ENCODE measurements around the gene OTUB2. TPM values are rescaled to one million over a fixed set of nuclear protein-coding genes. Genes with fewer than 3 reads are reported as not detected.

Gene OTUB2
- total RNA-seq, 4 donors from 2014 or later = 0.11 TPM; not detected in 3

DNA sequence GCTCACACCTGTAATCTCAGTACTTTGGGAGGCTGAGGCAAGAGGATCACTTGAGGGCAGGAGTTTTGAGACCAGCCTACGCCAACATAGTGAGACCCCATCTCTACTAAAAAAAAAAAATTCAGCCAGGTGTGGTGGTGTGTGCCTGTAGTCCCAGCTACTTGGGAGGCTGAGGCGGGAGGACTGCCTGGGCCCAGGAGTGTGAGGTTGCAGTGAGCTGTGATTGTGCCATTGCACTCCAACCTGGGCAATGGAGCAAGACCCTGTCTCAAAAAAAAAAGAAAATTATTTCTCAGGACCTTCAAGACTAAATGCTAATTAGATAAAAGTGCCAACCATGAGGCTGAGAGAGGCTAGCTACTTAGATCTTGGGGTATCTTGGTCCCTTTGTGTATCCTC lies 23.5 kb downstream of the OTUB2 start:
- DNase-seq (no peak), ATAC-seq (no peak)
- no peaks in the 10 kb centered on the region for H3K27me3 ChIP-seq
- intact Hi-C loops (cut with DNase I; ENCODE audit: low total_unique reads) = no loop called here
- TF ChIP-seq, protein P1, sequence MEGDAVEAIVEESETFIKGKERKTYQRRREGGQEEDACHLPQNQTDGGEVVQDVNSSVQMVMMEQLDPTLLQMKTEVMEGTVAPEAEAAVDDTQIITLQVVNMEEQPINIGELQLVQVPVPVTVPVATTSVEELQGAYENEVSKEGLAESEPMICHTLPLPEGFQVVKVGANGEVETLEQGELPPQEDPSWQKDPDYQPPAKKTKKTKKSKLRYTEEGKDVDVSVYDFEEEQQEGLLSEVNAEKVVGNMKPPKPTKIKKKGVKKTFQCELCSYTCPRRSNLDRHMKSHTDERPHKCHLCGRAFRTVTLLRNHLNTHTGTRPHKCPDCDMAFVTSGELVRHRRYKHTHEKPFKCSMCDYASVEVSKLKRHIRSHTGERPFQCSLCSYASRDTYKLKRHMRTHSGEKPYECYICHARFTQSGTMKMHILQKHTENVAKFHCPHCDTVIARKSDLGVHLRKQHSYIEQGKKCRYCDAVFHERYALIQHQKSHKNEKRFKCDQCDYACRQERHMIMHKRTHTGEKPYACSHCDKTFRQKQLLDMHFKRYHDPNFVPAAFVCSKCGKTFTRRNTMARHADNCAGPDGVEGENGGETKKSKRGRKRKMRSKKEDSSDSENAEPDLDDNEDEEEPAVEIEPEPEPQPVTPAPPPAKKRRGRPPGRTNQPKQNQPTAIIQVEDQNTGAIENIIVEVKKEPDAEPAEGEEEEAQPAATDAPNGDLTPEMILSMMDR (IDR thresholded peaks at IDR 0.05 in 4 of 5, conservative IDR thresholded peaks at IDR 0.05 in 1 of 5) = no peak
- no peak for TF ChIP-seq POLR2A (IDR thresholded peaks at IDR 0.05)
- in situ Hi-C loops (cut with MboI; ENCODE audit: low sequenced_read_pairs in 4 of 4) = no loop called here
- H3K9me3 ChIP-seq = no peaks in the 10 kb centered on the region
- no peak overlapping the region for H3K4me3 ChIP-seq
- peaks cover 18 to 24% of the 10 kb centered on the region in 2 donors for H3K4me1 ChIP-seq
- peaks cover 2 to 72% of the 10 kb centered on the region in 2 donors for H3K36me3 ChIP-seq
- H3K27ac ChIP-seq = no peak overlapping the region

DNA sequence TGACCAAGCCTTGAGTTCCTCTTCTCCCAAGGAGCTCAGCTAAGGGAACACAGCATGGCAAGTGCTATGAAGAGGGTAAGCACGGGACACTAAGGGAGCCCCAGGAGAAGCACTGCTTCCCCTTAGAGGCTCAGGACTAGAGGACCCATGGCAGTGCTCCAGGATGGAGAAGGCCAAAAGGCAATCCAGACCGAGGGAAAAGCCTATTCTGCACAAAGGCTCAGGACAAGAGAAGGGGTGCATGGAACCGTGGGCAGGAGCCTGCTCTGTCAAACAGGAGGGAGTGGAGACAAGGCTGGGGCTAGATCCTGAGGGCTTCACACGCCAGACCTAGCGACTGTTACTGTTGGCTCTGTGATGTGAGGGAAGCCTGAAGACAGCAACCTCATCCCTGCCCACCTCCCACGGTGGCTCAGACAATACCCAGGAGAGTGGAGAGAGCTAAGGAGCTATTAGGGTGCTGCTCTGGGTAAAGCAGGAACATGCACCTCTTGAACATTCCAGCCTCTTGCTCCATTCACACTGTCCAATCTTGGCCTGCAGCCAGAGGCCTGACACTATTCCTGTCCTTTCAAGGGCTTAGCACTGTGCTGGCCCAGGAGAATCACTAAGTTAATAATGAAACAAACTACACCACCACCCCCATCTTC lies 24.2 kb downstream of the OTUB2 start:
- intact Hi-C loops (cut with DNase I; ENCODE audit: low total_unique reads) (no loop called here), in situ Hi-C loops (cut with MboI; ENCODE audit: low sequenced_read_pairs in 4 of 4) (no loop called here)
- no peaks in the 10 kb centered on the region for H3K27me3 ChIP-seq
- H3K4me1 ChIP-seq = peaks cover 18 to 24% of the 10 kb centered on the region in 2 donors
- ATAC-seq = peak in 1 of 2 donors; percentile 58
- H3K36me3 ChIP-seq = peaks cover 2 to 80% of the 10 kb centered on the region in 2 donors
- no peak overlapping the region for H3K27ac ChIP-seq
- peak in 1 of 2 donors; percentile 50 for DNase-seq
- no peak overlapping the region for H3K4me3 ChIP-seq
- TF ChIP-seq, protein P1 (IDR thresholded peaks at IDR 0.05 in 4 of 5, conservative IDR thresholded peaks at IDR 0.05 in 1 of 5) = no peak
- no peak for TF ChIP-seq POLR2A (IDR thresholded peaks at IDR 0.05)
- H3K9me3 ChIP-seq = no peaks in the 10 kb centered on the region

DNA sequence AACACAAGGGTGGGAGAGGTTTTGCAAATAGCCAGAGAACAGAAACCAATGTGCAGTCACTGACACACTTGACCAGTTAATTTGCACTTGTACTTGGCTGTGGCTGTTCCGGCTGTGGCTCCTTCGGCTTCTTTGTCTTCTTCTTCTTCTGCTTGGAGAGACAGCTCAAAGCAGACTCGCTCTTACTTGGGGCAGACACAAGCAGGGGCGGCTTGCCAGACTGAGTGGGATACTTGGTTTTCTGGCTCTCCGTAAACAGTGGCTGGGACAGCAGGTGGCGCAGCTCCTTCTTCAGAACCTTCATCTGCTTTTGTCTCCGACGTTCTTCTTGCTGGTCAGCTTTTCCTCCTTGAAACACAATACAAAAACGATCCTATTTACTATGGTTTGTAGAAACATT lies 25.0 kb downstream of the OTUB2 start:
- ATAC-seq (no peak), DNase-seq (no peak)
- Histone ChIP-seq H3K36me3 (peaks cover 2 to 86% of the 10 kb centered on the region in 2 donors), H3K4me1 (peaks cover 18 to 24% of the 10 kb centered on the region in 2 donors), H3K27ac (peak overlapping the region in 2 of 4 donors; percentile 39 to 50), H3K9me3 (no peaks in the 10 kb centered on the region), H3K27me3 (no peaks in the 10 kb centered on the region), H3K4me3 (no peak overlapping the region)
- TF ChIP-seq POLR2A (IDR thresholded peaks at IDR 0.05) = no peak
- TF ChIP-seq, protein P1 (IDR thresholded peaks at IDR 0.05 in 4 of 5, conservative IDR thresholded peaks at IDR 0.05 in 1 of 5) = no peak
- in situ Hi-C loops (cut with MboI; ENCODE audit: low sequenced_read_pairs in 4 of 4) = no loop called here
- intact Hi-C loops (cut with DNase I; ENCODE audit: low total_unique reads) = no loop called here

DNA sequence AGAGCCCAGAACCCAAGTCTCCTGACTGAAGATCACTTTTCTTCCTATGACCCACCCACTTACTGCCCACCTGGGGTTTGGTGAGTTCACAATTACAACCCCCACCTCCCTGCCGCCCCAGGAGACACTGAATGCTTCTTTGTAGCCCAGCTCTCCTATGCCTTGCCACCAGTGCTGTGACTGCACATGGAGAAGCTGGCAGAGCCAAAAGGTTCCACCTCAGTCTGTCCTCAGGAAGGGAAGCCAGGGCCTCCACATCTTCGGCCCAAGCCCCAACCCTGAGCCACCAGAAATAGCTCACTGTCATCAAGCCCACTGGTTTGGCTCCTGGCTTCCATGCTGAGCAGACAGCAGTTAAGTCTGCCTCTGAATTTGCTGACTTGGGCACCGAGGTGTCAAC lies 25.6 kb downstream of the OTUB2 start:
- H3K27ac ChIP-seq = peak overlapping the region in 3 of 4 donors; percentile 27 to 50 (median 39)
- no peaks in the 10 kb centered on the region for H3K27me3 ChIP-seq
- ATAC-seq (peak; percentile 11 to 52), DNase-seq (no peak)
- H3K36me3 ChIP-seq = peaks cover 2 to 90% of the 10 kb centered on the region in 2 donors
- H3K4me1 ChIP-seq = peaks cover 18 to 24% of the 10 kb centered on the region in 2 donors
- in situ Hi-C loops (cut with MboI; ENCODE audit: low sequenced_read_pairs in 4 of 4) (no loop called here), intact Hi-C loops (cut with DNase I; ENCODE audit: low total_unique reads) (no loop called here)
- H3K4me3 ChIP-seq = no peak overlapping the region
- no peaks in the 10 kb centered on the region for H3K9me3 ChIP-seq
- TF ChIP-seq POLR2A (IDR thresholded peaks at IDR 0.05) = no peak
- TF ChIP-seq, protein P1 (IDR thresholded peaks at IDR 0.05 in 4 of 5, conservative IDR thresholded peaks at IDR 0.05 in 1 of 5) = no peak
